ENCODE results near the gene ARHGAP44. TPM values are rescaled to one million over a fixed set of nuclear protein-coding genes. Genes with fewer than 3 reads are reported as not detected.

ARHGAP44 gene
- total RNA-seq, 1 donor from 2014 or later: 6.4 TPM

- no peak for DNase-seq (ENCODE audit: low spot score)
- intact Hi-C loops (cut with DNase I): no loop called here
- ATAC-seq: peak; percentile 68
Observed at GRCh38 chr17:13030459-13031300, 241.4 kb downstream of the ARHGAP44 start.

- intact Hi-C loops (cut with DNase I): no loop called here
- ATAC-seq (peak; percentile 70), DNase-seq (ENCODE audit: low spot score) (peak; percentile 63)
Observed at GRCh38 chr17:13031718-13032350, 242.5 kb downstream of the ARHGAP44 start.

- ATAC-seq: no peak
- no peak for DNase-seq (ENCODE audit: low spot score)
- intact Hi-C loops (cut with DNase I): no loop called here
Observed at GRCh38 chr17:13035420-13035819, 246.1 kb downstream of the ARHGAP44 start.

GRCh38 chr17:13036751-13037150 is 247.5 kb downstream of the ARHGAP44 start:
- no peak for DNase-seq (ENCODE audit: low spot score)
- ATAC-seq: no peak
- intact Hi-C loops (cut with DNase I): no loop called here

- intact Hi-C loops (cut with DNase I): no loop called here
- no peak for DNase-seq (ENCODE audit: low spot score)
Observed at GRCh38 chr17:13038931-13039665, 249.8 kb downstream of the ARHGAP44 start.

More at GRCh38 chr17:13038931-13039665, 249.8 kb downstream of the ARHGAP44 start:
- no peak for ATAC-seq

Small RNAs within 50 kb of the gene (microRNA-seq; reads per million reads assigned to microRNA genes)
- gene MIR1269B: not detected

Other genes starting within 250 kb of the ARHGAP44 start
- 2.1 TPM for gene MYOCD, start 123.6 kb upstream of the ARHGAP44 start, total RNA-seq
- 51.4 TPM for gene ELAC2, start 228.5 kb downstream of the ARHGAP44 start, total RNA-seq